Adipocyte (in vitro differentiated cells): ENCODE measurements around the gene TMC5.
"Not testable (repeated sequence)": the region's sequence is repeated elsewhere in the genome, so short reads cannot be mapped to it uniquely, and the experiment has no call there.

Source experiments
- DNase-seq: peaks from one replicate; pipeline ENCODE4 v3.0.0-alpha.2; 2015; ENCODE audit warnings: low read depth
- H3K27me3 ChIP-seq: replicated peaks from 2 replicates; pipeline ENCODE4 v1.7.0; 2013; ENCODE audit warnings: mild to moderate bottlenecking, low read length, moderate library complexity; ENCODE audit not compliant: control insufficient read depth, insufficient read depth
- H3K36me3 ChIP-seq: 2 replicates; pipeline ENCODE4 v1.7.0; 2013; ENCODE audit warnings: low read length, mild to moderate bottlenecking, moderate library complexity; ENCODE audit not compliant: control insufficient read depth, insufficient read depth, severe bottlenecking
- H3K4me1 ChIP-seq: 2 replicates; pipeline ENCODE4 v1.7.0; 2013; ENCODE audit warnings: mild to moderate bottlenecking, low read length, moderate library complexity; ENCODE audit not compliant: control insufficient read depth, insufficient read depth
- H3K4me3 ChIP-seq: 2 replicates; pipeline ENCODE4 v1.7.0; 2013; ENCODE audit warnings: mild to moderate bottlenecking, low read length, moderate library complexity
- H3K9ac ChIP-seq: 2 replicates; pipeline ENCODE4 v1.7.0; 2013; ENCODE audit warnings: mild to moderate bottlenecking, low read length, moderate library complexity
- H3K9me3 ChIP-seq: 2 replicates; pipeline ENCODE4 v1.7.0; 2013; ENCODE audit warnings: mild to moderate bottlenecking, low read length, moderate library complexity; ENCODE audit not compliant: control insufficient read depth

The TMC5 gene

DNA sequence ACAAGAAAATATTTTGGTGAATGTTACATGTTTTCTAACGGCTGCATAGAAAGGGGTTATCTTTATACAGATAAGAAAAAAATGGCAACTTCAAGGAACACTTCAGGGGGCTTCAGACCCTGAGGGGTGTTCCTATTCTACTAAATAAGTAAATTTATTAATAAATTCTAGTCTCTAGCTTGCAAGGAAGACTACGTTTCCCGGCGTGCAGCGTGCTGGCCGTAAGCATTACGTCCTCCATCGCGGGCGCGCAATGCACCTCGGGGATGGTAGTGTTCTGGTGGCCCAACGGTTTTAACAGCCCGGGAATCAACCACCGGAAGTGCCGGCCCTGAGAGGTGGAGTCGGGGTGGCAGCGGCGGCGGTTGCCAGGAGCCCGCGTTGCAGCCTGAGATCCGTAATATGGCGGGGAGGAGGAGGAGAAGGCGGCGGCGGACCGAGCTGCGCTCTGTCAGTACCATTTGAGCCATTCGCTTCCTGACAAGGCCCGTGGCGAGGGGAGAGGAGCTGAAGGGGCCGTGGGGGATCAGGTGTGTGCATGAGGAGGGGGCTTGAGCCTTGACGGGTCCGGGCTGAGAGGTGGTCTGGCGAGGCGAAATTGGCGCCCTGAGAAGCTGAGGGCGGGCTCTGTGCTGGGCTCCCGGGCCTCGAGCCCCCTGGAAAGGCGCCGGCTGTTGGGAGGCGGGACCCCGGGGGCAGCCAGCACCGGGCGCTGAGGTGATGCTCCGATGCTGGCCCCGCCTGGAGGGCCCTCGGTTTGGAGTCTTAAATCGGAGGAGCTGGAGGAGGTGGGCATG is 106.1 kb downstream of the TMC5 start, which contains the start of gene CCP110:
TSS of gene CCP110 (plus strand) at position 384 of the 797 bp plus-strand sequence. CDS start 3,940 bp downstream, outside the sequence.
- peak within 1 kb of the TSS; percentile 96 for H3K4me3 ChIP-seq
- H3K9me3 ChIP-seq: no peaks in the 10 kb centered on the region
- peak; percentile 99 for DNase-seq
- H3K27me3 ChIP-seq: no peaks in the 10 kb centered on the region
- peak within 1 kb of the TSS; percentile 88 for H3K9ac ChIP-seq
- peaks cover 27% of the 10 kb centered on the region for H3K4me1 ChIP-seq
- H3K36me3 ChIP-seq: peaks cover 2% of the 10 kb centered on the region

GRCh38 chr16:19524356-19524615 is 106.6 kb downstream of the TMC5 start:
- Histone ChIP-seq H3K4me3 (peak overlapping the region; percentile 96), H3K9me3 (no peaks in the 10 kb centered on the region), H3K4me1 (peaks cover 27% of the 10 kb centered on the region), H3K9ac (peak overlapping the region; percentile 88), H3K27me3 (no peaks in the 10 kb centered on the region), H3K36me3 (peaks cover 6% of the 10 kb centered on the region)
- DNase-seq: no peak

DNA sequence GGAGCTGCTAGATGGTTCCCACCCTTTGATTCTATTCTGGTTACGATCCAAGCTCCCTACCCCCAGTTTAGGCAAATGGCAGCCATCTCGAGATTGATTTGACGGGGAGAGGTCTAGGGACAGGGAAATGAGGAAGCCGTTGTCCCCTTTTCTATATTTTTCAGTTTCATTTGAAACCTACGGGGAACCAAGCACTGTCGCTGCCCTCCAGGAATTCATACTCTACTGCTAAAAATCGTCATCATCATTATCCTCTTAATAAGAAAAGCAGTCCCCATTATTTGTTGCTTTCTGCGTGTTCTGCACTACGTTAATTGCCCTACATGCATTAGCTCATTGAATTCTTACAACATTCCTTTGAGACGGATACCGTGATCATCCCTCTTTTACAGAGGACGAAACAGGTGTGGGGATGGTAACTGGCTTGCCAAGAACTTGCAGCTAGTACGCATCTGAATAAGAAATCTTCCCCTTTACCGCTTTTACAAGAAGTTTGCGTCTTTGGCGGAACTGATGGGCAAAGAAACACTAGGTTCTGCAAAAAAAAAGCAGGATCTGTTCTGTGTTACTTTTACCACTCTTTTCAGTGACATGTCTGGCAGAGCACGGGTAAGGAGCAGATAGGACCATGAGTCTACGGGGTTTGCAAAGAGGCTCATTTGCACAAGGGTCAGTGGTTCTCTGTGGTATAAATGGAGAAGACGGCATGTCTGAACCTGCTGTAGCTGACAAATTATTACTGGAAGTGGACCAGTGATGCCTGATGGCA is 107.1 kb downstream of the TMC5 start:
- H3K36me3 ChIP-seq: peaks cover 6% of the 10 kb centered on the region
- peaks cover 23% of the 10 kb centered on the region for H3K4me1 ChIP-seq
- no peaks in the 10 kb centered on the region for H3K9me3 ChIP-seq
- DNase-seq: peak; percentile 25
- peak overlapping the region; percentile 88 for H3K9ac ChIP-seq
- H3K27me3 ChIP-seq: no peaks in the 10 kb centered on the region
- H3K4me3 ChIP-seq: peak overlapping the region; percentile 96

DNA sequence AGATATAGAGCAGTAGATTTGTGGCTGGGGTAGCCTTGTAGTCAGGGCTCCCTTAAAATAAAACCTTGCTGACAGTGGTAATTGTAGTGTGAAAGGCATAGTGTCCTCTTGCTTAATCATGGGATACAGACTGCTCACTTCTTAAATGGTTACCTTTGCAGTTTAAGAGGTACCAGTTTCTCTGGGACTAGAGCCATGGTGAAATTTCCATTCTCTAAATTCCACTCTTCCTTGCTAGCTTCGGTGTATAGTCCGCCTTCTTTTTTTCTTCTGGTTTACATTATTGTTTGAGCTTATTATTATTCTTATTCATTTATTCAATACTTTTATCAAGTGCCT is 107.7 kb downstream of the TMC5 start:
- peaks cover 6% of the 10 kb centered on the region for H3K36me3 ChIP-seq
- no peaks in the 10 kb centered on the region for H3K9me3 ChIP-seq
- H3K9ac ChIP-seq: no peak overlapping the region
- peaks cover 17% of the 10 kb centered on the region for H3K4me1 ChIP-seq
- H3K27me3 ChIP-seq: no peaks in the 10 kb centered on the region
- no peak for DNase-seq
- H3K4me3 ChIP-seq: peak overlapping the region; percentile 96

DNA sequence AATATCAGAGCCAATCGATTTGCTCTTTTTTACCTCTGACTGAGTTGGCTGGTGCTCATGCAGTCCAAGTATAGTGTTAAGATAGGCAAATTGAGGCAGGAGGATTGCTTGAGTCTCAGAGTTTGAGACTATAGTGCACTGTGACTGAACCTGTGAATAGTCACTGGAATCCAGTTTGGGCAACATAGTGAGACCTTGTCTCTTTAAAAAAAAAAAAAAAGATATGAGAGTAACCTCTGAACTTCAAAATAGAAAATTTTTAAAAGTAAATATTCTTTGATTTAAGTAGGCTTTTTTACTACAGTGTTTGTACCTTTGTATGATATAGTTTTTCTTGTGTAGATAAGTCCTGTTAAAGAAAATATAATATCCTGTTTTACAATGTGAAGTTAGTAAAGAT is 109.5 kb downstream of the TMC5 start:
- H3K4me3 ChIP-seq: no peak overlapping the region
- no peak overlapping the region for H3K9ac ChIP-seq
- H3K4me1 ChIP-seq: peaks cover 11% of the 10 kb centered on the region
- no peaks in the 10 kb centered on the region for H3K9me3 ChIP-seq
- no peak for DNase-seq
- peaks cover 6% of the 10 kb centered on the region for H3K36me3 ChIP-seq
- no peaks in the 10 kb centered on the region for H3K27me3 ChIP-seq

- peaks cover 11% of the 10 kb centered on the region for H3K4me1 ChIP-seq
- no peak overlapping the region for H3K4me3 ChIP-seq
- H3K9ac ChIP-seq: no peak overlapping the region
- peaks cover 6% of the 10 kb centered on the region for H3K36me3 ChIP-seq
- H3K9me3 ChIP-seq: no peaks in the 10 kb centered on the region
- H3K27me3 ChIP-seq: no peaks in the 10 kb centered on the region
- DNase-seq: no peak
These were observed 111.0 kb downstream of the TMC5 start for GRCh38 chr16:19528666-19529065.

DNA sequence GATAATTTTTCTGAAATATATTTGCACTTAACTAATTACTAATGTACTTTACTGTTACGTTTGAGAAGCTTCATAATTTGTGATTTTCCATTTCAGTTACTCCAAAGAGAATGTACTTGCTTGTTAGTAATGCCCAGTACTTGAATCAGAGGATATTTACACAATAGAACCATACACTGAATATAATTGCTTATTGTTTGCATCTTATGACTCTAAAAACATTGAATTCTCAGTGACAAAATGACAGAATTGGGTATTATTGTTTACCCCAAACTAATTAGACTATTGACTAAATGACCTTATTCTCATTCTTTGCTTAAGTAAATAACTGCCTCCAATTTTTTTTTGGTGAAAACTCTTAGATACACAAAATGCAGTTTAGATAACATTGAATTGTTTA is 114.9 kb downstream of the TMC5 start:
- no peak for DNase-seq
- H3K9ac ChIP-seq: no peak overlapping the region
- no peaks in the 10 kb centered on the region for H3K4me1 ChIP-seq
- H3K4me3 ChIP-seq: no peak overlapping the region
- H3K36me3 ChIP-seq: peaks cover 27% of the 10 kb centered on the region
- no peaks in the 10 kb centered on the region for H3K27me3 ChIP-seq
- H3K9me3 ChIP-seq: no peaks in the 10 kb centered on the region

DNA sequence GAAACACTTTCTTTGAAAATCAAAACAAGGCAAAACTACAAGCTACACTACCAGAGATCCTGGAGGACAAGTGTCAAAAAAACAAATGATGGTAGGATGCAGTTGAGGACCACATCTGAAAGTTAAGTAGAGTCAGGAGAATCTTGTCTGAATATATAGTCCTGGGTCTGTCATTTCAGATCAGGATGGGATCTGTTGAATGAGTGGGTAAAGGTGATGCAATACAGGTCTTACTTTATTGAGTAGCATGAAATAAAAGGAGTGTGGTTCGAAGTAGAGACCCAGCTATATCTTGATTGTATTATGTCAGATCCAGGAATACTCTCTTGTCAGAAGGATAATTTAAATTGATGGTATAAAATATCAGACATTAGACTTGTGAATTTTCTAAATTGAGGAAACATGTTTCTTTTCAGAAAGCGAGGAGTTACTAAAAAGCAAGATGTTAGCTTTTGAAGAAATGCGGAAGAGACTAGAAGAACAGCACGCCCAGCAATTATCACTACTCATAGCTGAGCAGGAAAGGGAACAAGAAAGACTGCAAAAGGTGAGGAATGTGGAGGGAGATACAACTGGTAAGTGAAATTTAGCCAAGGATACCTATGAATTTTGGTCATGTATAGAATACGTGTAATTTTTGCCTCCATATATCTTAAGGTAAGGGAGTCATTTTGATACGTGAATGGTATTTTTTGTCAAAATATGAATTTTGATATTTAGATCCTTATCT is 122.7 kb downstream of the TMC5 start:
- Histone ChIP-seq H3K4me1 (no peaks in the 10 kb centered on the region), H3K9me3 (no peaks in the 10 kb centered on the region), H3K4me3 (no peak overlapping the region), H3K9ac (no peak overlapping the region), H3K27me3 (no peaks in the 10 kb centered on the region), H3K36me3 (peaks cover 54% of the 10 kb centered on the region)
- DNase-seq: no peak

GRCh38 chr16:19542138-19542821 is 124.6 kb downstream of the TMC5 start:
- Histone ChIP-seq H3K4me3 (no peak overlapping the region), H3K9ac (no peak overlapping the region), H3K4me1 (no peaks in the 10 kb centered on the region), H3K36me3 (peaks cover 47% of the 10 kb centered on the region), H3K9me3 (no peaks in the 10 kb centered on the region), H3K27me3 (no peaks in the 10 kb centered on the region)
- no peak for DNase-seq

GRCh38 chr16:19543278-19543996 is 125.8 kb downstream of the TMC5 start:
- H3K27me3 ChIP-seq, DNase-seq, H3K9me3 ChIP-seq, H3K4me1 ChIP-seq, H3K9ac ChIP-seq, H3K4me3 ChIP-seq: not testable (repeated sequence)
- H3K36me3 ChIP-seq: peaks cover 54% of the 10 kb centered on the region
